Myocyte (in vitro differentiated cells): Measurements from ENCODE around the gene GPR4. TPM values are rescaled to one million over a fixed set of nuclear protein-coding genes. Genes with fewer than 3 reads are reported as not detected.
A peak's percentile ranks its signal among the peaks of the same experiment; 100 is the strongest.
"Not testable (repeated sequence)": the region's sequence is repeated elsewhere in the genome, so short reads cannot be mapped to it uniquely, and the experiment has no call there.

Source experiments
- DNase-seq: peaks from one replicate; pipeline ENCODE4 v3.0.0-alpha.2; 2012; ENCODE audit warnings: low read depth
- total RNA-seq: library from RNA; depleted of rRNA; stranded (reverse); fragments of >200 nt; gene quantifications from 2 replicates; pipeline ENCODE4 v1.2.3, GENCODE V29; 2014

The GPR4 gene
- total RNA-seq, 1 donor from 2014 or later = not detected

DNA sequence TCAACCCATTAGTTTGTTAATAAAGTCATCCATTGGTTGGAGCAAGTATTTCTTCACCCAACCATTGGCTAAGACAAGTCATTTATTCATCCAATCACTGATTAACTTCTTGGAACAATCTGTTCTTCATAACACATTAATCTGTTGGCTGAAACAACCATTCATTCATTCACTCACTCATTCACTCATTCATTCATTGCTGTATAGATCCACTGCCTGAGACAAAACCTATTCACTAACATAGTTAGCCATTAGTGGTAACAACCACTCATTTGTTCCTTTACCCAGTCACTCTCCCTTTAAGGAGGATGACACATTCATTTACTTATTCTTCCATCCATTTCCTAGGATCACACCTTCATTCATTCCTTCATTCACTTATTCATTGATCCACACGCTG lies 22.0 kb upstream of the GPR4 start:
- no peak for DNase-seq

DNA sequence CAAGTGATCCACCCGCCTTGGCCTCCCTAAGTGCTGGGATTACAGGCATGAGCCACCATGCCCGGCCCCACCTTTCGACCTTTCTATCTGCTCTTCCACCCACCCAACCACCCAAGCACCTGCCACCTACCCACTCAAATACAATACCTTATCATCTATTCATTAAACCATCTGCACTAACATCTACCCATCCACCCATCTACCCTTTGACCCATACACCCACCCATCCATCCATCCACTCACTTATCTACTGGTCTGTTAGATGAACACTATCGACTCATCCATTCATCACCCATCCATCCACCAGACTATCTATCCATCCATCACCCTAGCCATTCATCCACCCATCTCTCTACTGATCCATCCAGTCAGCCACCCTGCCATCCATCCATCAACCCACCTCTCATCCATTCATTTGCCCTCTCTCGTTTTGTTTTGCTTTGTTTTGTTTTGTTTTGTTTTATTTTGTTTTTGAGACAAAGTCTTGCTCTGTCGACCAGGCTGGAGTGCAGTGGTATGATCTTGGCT lies 20.0 kb upstream of the GPR4 start:
- DNase-seq = no peak

GRCh38 chr19:45621389-45621788 lies 19.4 kb upstream of the GPR4 start:
- DNase-seq = no peak

- DNase-seq = no peak
These were observed 14.6 kb upstream of the GPR4 start for GRCh38 chr19:45616704-45617017.

- peak; percentile 59 for DNase-seq
These were observed 14.0 kb upstream of the GPR4 start for GRCh38 chr19:45615795-45616703.

GRCh38 chr19:45615056-45615455 lies 13.0 kb upstream of the GPR4 start:
- DNase-seq = not testable (repeated sequence)

- peak; percentile 77 for DNase-seq
These were observed 12.1 kb upstream of the GPR4 start for GRCh38 chr19:45613926-45614725.

- DNase-seq = no peak
These were observed 6.9 kb upstream of the GPR4 start for GRCh38 chr19:45608948-45609347.

DNA sequence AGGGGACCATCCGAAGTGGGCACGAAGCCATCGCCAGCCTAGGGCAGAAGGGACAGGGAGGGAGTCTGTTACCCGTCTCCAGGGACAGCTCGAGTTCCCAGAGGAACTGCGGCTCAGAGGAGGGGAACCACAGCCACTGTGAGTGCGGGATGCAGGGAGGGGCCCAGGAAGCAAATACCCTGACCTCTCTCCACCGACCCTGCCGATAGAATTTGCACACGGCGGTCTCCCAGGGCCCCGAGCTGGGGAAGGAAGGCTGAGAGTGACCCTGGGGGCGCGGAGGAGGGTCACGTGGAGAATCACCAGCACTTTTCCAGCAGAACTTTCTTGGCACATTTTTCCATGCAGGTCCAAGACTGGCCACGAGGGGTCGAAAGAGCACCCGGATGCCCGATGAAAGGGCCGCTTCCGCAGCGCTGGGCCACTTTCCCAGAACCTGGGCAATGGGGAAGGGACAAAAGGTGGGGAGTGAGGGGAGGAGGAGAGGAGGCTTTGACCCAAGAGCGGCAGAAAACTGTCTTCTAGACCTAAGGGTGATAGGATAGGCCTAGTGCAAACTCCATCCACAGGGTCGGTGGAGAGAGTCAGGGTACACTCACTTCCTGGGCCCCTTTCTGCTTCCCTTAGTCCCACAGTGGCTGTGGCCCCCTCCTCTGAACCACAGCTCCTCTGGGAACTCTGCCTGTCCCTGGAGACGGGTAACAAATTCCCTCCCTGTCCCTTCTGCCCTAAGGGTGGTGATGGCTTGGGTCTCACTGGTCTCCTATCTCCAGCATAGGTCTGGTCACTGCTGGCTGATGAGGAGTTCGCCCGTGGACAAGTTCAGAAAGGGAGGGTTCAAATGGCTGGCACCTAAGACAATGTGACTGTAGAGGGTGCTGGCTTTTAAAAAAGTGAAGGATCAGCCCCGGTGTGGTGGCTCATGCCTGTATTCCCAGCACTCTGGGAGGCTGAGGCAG lies 5.3 kb upstream of the GPR4 start:
- peak; percentile 79 for DNase-seq

DNA sequence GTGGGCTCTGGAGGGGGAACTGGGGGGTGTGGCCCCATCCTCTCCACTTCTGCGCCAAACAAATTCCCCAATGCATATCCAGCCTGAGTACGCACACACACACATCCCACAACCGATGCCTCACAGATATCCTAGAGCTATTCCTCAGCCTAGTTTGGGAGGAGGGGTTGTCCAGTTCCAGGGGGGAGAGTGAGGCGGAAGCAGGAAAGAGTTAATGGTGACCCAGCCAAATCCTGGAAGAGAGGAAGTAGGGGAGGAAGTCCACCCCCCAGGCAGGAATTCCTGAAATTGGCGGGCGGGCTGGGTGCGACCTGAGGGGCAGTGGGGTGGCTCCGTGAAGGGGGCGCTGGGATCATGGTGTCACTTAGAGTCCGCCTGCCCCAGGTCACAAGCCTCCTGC lies 897 bp downstream of the GPR4 start:
- no peak for DNase-seq

DNA sequence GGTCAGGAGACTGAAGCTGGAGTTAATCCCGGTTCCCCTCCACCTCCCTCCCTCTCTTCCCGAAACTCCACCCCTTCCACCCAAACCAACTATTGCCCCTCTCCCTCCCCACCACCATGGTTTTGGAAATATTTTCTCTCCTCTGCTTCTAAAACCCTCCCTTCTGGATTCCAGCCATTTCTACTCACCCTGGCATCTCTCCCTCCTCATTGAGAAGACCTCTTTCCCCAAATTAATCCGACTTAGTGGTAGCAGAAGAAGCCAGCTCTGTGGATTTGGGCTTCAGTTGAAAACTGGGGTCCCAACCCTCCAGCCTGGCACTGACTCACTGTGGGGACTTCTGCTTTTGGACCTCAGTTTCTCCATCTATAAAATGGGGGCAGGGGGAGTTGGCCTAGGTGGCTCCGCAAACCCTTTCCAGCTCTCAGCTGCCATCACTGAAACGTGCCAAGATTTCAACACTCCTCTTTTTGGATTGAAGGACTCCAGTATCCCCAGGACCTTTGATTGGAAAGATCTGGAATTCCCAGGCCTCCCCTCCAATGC lies 1.6 kb downstream of the GPR4 start:
- no peak for DNase-seq

DNA sequence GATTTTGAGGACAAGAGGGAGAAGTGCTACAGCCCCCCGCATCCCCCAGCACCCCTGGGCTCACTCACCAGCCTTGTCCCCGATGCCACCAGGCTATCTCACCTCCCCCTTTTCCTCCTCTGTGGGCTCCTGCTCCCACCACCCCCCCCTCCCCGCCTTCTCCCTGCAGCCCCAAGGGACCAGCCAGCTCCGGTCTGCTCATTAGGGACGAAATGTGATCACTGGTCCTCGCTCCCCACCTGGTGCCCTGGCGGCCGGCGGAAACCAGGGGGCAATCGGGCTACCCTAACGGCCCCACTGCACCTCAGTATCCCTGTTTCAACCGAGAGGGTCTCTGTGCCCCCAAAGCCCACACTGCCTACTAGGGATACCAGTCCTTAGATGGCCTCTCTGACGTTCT lies 2.7 kb downstream of the GPR4 start:
- DNase-seq = no peak

GRCh38 chr19:45598267-45599001 lies 3.6 kb downstream of the GPR4 start:
- no peak for DNase-seq

- no peak for DNase-seq
These were observed 4.4 kb downstream of the GPR4 start for GRCh38 chr19:45597425-45598111.

- DNase-seq = no peak
These were observed 6.2 kb downstream of the GPR4 start for GRCh38 chr19:45595814-45596213.

DNA sequence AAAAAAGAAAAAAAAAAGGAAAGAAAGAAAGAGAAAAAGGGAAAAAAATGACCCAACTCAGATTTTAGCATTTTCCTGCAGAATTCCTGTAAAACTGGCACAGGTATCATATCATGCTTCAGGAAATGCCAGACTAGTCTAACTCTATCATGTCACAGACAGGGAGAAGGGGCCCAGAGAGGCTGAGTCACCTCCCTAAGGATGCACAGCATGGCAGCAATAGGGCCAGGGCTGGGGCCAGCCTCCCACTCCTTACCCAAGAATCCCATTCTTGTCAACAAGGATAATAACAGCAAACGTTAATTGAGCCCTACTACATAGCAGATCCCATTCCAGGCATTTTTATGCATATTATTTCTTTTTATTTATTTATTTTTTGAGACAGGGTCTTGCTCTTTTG lies 8.5 kb downstream of the GPR4 start:
- DNase-seq = no peak

- no peak for DNase-seq
These were observed 9.6 kb downstream of the GPR4 start for GRCh38 chr19:45592366-45592765.

GRCh38 chr19:45591638-45592005 lies 10.4 kb downstream of the GPR4 start:
- no peak for DNase-seq

DNA sequence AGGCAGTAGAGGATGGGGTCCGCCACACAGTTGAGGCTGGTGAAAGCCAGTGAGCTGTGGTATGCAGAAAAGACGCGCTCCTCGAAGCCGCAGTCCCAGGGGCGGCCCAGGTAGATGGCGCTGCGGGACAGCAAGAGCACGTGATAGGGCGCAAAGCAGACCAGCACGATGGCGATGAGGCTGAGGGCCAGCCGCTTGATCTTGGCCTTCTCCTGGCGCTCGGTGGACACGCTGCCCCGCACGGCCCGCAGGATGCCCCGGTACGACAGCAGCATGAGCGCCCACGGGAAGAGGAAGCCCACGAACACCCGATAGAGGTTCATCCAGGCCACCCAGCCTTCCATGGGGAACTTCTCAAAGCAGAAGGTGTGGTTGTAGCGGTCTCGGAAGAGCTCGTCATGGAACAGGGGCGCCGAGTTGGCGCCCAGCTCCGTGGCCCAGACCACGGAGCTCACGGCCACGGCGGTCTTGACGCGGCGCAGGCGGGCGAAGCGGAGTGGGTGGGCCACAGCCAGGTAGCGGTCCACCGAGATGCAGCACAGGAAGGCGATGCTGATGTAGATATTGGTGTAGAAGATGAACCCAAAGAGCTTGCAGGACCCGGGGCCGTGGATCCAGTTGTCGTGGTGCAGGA lies 10.9 kb downstream of the GPR4 start:
- no peak for DNase-seq
